Naive thymus-derived CD4-positive, alpha-beta T cell (primary cell): Measurements from ENCODE around the gene EXOC3L4. TPM values are rescaled to one million over a fixed set of nuclear protein-coding genes. Genes with fewer than 3 reads are reported as not detected.
A peak's percentile ranks its signal among the peaks of the same experiment; 100 is the strongest.

Source experiments
- ATAC-seq: fragments of 150-1000 bp; cut with Tn5 transposase; 2 replicates; pipeline ENCODE4 v1.10.0; 2021; ENCODE audit warnings: mild to moderate bottlenecking, moderate library complexity
- CTCF ChIA-PET: fragments of 350-600 bp; sonication (Branson Sonifier 250); formaldehyde crosslinking; loops from one replicate; lab custom pipeline; 2021; ENCODE audit warnings: antibody characterized with exemption; lab: Charles Lee
- POLR2A ChIA-PET: fragments of 350-600 bp; sonication (Branson Sonifier 250); formaldehyde crosslinking; loops from one replicate; lab custom pipeline; 2021; ENCODE audit warnings: antibody characterized with exemption, inconsistent platforms; lab: Charles Lee
- DNase-seq, 9 donors: peaks; one replicate each; pipeline versions ENCODE4 v3.0.0 to v3.0.0-alpha.2; 2020 to 2022; ENCODE audit warnings: mixed read lengths in 1 of 9
- H3K27ac ChIP-seq: one replicate; pipeline ENCODE4 v1.7.0; 2013; ENCODE audit warnings: mild to moderate bottlenecking, low read depth, low read length, moderate library complexity
- H3K27me3 ChIP-seq, 2 donors: one replicate each; pipeline ENCODE4 v1.7.0; 2013; ENCODE audit warnings: low read length in 2 of 2, mild to moderate bottlenecking in 2 of 2, moderate library complexity in 2 of 2; ENCODE audit not compliant: control insufficient read depth in 2 of 2, insufficient read depth in 2 of 2
- H3K36me3 ChIP-seq, 3 experiments: 1 replicate in 2 of 3; 2 replicates in 1 of 3; pipeline ENCODE4 v1.7.0; 2013; ENCODE audit warnings: low read length in 3 of 3, mild to moderate bottlenecking in 3 of 3, moderate library complexity in 1 of 3; ENCODE audit not compliant: insufficient read depth in 3 of 3, control insufficient read depth in 2 of 3
- H3K4me1 ChIP-seq, 2 donors: one replicate each; pipeline ENCODE4 v1.7.0; 2013; ENCODE audit warnings: low read length in 2 of 2, mild to moderate bottlenecking in 2 of 2, moderate library complexity in 1 of 2; ENCODE audit not compliant: control insufficient read depth in 2 of 2, insufficient read depth in 2 of 2
- H3K4me3 ChIP-seq: 2 replicates; pipeline ENCODE4 v1.7.0; 2013; ENCODE audit warnings: mild to moderate bottlenecking, low read length
- H3K9me3 ChIP-seq, 3 experiments: 1 replicate in 2 of 3; 2 replicates in 1 of 3; pipeline ENCODE4 v1.7.0; 2013; ENCODE audit warnings: low read length in 3 of 3; ENCODE audit not compliant: control insufficient read depth in 2 of 3
- H3K27ac Mint-ChIP-seq, 9 donors: one replicate each; pipeline ENCODE4 v1.8.0; 2020 to 2022; ENCODE audit warnings: mixed read lengths in 9 of 9, mild to moderate bottlenecking in 8 of 9, moderate library complexity in 5 of 9, inconsistent platforms in 2 of 9
- H3K27me3 Mint-ChIP-seq, 5 donors: one replicate each; pipeline ENCODE4 v1.8.0; 2021 to 2022; ENCODE audit warnings: mixed read lengths in 5 of 5, mild to moderate bottlenecking in 1 of 5
- H3K36me3 Mint-ChIP-seq, 5 donors: one replicate each; pipeline ENCODE4 v1.8.0; 2020 to 2022; ENCODE audit warnings: mixed read lengths in 5 of 5, mild to moderate bottlenecking in 3 of 5, inconsistent platforms in 1 of 5
- H3K4me1 Mint-ChIP-seq, 7 donors: one replicate each; pipeline ENCODE4 v1.8.0; 2020 to 2022; ENCODE audit warnings: mixed read lengths in 7 of 7, mild to moderate bottlenecking in 3 of 7, inconsistent platforms in 1 of 7
- H3K4me3 Mint-ChIP-seq, 10 donors: one replicate each; pipeline ENCODE4 v1.8.0; 2020 to 2022; ENCODE audit warnings: mild to moderate bottlenecking in 10 of 10, mixed read lengths in 10 of 10, moderate library complexity in 6 of 10, inconsistent platforms in 2 of 10
- H3K9me3 Mint-ChIP-seq, 11 donors: one replicate each; pipeline ENCODE4 v1.8.0; 2020 to 2022; ENCODE audit warnings: mixed read lengths in 11 of 11, mild to moderate bottlenecking in 4 of 11, inconsistent platforms in 1 of 11, moderate library complexity in 1 of 11
- intact Hi-C, 2 donors: fragments of 100-400 bp; cut with micrococcal nuclease; formaldehyde crosslinking; loops; one replicate each; pipeline ENCODE4 v1.15.1; 2023
- polyA plus RNA-seq, 2 donors: library from polyadenylated mRNA; unstranded; fragments of 300-500 nt; fragmentation: Illumina TruSeq; gene quantifications; one replicate each; pipeline ENCODE4 v1.2.3, GENCODE V29; 2021
- total RNA-seq, 6 experiments: library from RNA in 5 of 6; stranded (reverse) in 5 of 6; gene quantifications; 1 replicate in 5 of 6; 2 replicates in 1 of 6; pipeline ENCODE4 v1.2.3 and lab custom pipeline; 2021 to 2026

Gene EXOC3L4
- total and polyA plus RNA-seq, 7 experiments from 2014 or later = not detected

DNA sequence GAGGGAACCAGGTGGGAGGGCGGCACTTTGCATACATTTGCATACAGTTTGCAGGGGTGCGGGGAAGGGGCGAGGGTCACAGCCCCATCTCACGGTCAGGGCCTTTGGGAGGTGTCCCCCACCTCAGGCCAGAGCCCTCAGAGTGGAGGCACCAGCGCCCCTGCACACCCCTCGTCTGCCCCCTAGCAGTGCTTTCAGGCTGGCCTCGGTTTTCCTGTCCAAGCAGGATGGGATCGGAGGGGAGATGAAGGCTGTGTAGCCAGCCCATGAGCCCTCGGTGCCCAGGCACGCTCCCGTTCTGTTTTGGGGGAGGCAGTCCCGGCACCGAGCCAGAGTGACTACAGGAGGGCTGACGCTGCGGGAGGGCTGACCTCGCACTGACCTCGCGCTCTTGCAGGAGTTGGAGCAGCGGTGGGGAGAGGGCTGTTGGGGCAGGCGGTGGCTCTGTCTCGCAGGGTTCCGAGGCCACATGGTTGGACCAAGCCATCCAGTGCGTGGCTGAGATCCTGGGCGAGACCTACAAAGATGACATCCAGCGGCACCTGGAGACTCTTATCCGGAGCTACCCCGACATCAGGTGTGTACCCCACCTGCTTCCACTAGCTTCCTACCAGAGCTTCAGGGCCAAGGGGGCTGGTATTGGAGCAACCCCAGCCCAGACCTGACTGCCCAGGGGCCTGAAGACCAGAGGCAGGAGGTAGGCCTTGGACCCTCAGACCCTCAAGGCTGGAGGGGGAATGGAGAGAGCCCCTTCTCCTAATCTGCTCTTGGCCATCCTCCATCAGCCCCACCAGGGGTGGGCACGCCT, 13.6 kb downstream of the EXOC3L4 start:
- peaks cover 15 to 31% (median 17%) of the 10 kb centered on the region in 5 donors for H3K27me3 Mint-ChIP-seq
- H3K4me3 Mint-ChIP-seq = no peak overlapping the region
- Histone ChIP-seq H3K4me1 (peaks cover 0 to 3% of the 10 kb centered on the region in 2 donors), H3K9me3 (no peaks in the 10 kb centered on the region), H3K36me3 (no peaks in the 10 kb centered on the region), H3K27me3 (no peaks in the 10 kb centered on the region), H3K4me3 (no peak overlapping the region), H3K27ac (no peak overlapping the region)
- no peak for DNase-seq
- no peaks in the 10 kb centered on the region for H3K36me3 Mint-ChIP-seq
- peaks cover 0 to 16% (median 11%) of the 10 kb centered on the region in 7 donors for H3K4me1 Mint-ChIP-seq
- intact Hi-C loops = no loop called here
- ATAC-seq = no peak
- H3K9me3 Mint-ChIP-seq = no peaks in the 10 kb centered on the region
- ChIA-PET POLR2A (interaction anchor here (0.6 kb wide), 1 partner anchor 17 kb away, joined by 3 read pairs; no protein-coding TSS in a partner anchor), CTCF (no interaction called here)
- no peak overlapping the region for H3K27ac Mint-ChIP-seq

DNA sequence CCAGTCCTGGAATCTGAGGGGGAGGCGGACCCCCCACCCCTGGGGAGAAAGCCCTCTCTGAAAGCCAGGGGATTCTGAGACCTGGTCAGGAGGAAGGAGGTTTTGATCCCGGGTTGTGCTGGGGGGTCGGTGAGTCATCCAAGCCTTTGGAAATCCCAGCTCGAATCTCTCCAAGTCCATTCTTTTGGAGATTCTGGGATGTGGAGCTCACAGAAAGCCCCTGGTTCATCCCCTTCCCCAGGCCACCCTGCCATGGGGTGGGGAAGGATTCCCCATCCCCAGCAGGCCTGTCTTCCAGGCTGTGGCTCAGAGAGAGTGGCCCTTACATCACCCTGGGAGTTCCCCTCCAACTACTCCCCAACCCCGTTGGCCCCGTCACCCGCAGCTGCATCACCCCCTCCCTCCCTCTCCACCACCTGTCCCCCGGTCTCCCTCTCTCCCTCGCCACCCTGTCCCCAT, 14.3 kb downstream of the EXOC3L4 start:
- intact Hi-C loops = no loop called here
- Mint-ChIP-seq H3K27me3 (peaks cover 11 to 26% (median 12%) of the 10 kb centered on the region in 5 donors), H3K4me3 (no peak overlapping the region), H3K36me3 (no peaks in the 10 kb centered on the region), H3K27ac (no peak overlapping the region), H3K4me1 (peaks cover 0 to 11% (median 8%) of the 10 kb centered on the region in 7 donors), H3K9me3 (no peaks in the 10 kb centered on the region)
- H3K4me3 ChIP-seq = no peak overlapping the region
- H3K36me3 ChIP-seq = no peaks in the 10 kb centered on the region
- CTCF ChIA-PET = no interaction called here
- H3K4me1 ChIP-seq = peaks cover 0 to 3% of the 10 kb centered on the region in 2 donors
- no peaks in the 10 kb centered on the region for H3K9me3 ChIP-seq
- H3K27ac ChIP-seq = no peak overlapping the region
- DNase-seq (no peak), ATAC-seq (peak; percentile 55)
- POLR2A ChIA-PET = no interaction called here
- no peaks in the 10 kb centered on the region for H3K27me3 ChIP-seq

DNA sequence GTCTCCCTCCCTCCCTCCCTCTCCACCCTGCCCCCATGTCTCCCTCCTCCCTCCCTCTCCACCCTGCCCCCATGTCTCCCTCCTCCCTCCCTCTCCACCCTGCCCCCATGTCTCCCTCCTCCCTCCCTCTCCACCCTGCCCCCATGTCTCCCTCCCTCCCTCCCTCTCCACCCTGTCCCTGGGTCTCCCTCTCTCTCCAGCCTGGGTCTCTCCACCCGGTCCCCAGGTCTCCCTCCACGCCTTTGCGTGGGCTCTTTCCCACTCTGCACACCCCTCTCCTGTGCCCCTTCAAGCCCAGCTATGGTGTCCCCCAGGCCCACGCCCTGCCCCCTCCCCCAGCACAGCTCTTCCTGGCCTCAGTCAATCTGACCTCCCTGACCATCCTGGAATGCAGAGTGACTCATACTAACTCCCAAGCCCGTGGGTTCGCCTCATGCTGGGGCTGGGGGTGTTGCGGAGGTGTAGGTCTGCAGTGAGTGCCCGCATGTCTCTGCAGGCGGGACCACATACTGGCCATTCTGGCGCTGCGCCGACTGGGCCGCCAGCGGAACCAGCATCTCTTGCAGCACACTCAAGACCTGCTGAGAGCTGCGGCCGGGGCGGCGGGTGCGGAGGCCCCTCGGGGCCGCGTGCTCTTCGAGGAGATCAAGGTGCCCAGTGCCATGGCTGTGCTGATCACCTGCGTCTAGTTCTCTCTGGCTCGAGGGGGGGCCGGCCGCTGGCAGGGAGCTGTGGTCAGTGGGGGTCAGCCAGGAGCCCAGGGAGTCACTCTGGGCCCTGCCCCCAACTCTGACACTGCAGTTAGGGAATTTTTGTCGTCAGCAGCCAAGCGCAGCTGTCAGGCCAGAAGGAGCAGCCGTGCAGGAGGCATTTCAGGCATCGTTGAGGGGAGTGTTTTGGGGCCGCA, 15.3 kb downstream of the EXOC3L4 start:
- no peak for DNase-seq
- CTCF ChIA-PET = no interaction called here
- Histone ChIP-seq H3K4me3 (no peak overlapping the region), H3K36me3 (no peaks in the 10 kb centered on the region), H3K27ac (no peak overlapping the region), H3K9me3 (no peaks in the 10 kb centered on the region), H3K4me1 (peaks cover 0 to 3% of the 10 kb centered on the region in 2 donors), H3K27me3 (no peaks in the 10 kb centered on the region)
- peaks cover 0 to 14% (median 10%) of the 10 kb centered on the region in 7 donors for H3K4me1 Mint-ChIP-seq
- intact Hi-C loops = no loop called here
- POLR2A ChIA-PET = no interaction called here
- no peaks in the 10 kb centered on the region for H3K9me3 Mint-ChIP-seq
- H3K27me3 Mint-ChIP-seq = peaks cover 10 to 25% (median 11%) of the 10 kb centered on the region in 5 donors
- H3K36me3 Mint-ChIP-seq = no peaks in the 10 kb centered on the region
- no peak overlapping the region for H3K4me3 Mint-ChIP-seq
- H3K27ac Mint-ChIP-seq = no peak overlapping the region
- no peak for ATAC-seq

DNA sequence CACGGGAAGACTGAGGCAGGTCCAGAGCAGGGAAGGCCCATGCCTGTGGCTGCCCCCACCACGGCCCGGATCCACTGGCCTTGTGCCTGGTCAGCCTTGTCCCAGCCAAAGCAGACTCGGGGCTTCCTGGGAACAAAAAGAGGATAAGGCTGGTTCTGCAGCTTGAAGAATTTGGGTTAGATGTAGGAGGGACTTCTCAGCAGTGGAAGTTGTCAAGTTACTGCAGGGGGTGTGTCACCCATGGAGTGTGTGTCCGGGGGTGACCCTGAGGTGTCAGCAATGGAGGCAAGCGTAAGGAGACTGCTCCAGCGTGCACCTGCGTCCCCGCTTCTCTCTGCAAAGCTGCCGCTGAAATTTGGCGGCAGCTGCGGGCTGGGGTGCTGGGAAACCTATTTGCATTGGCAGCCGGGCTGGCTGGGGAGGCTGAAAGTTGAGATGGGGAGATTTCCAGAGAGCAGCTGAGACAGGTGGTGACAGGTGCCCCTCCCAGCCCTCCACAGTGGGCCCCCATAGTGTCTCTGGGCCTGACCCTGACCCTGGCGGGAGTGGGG, 16.2 kb downstream of the EXOC3L4 start:
- Mint-ChIP-seq H3K36me3 (no peaks in the 10 kb centered on the region), H3K27me3 (peaks cover 1 to 16% (median 4%) of the 10 kb centered on the region in 5 donors)
- intact Hi-C loops = no loop called here

DNA sequence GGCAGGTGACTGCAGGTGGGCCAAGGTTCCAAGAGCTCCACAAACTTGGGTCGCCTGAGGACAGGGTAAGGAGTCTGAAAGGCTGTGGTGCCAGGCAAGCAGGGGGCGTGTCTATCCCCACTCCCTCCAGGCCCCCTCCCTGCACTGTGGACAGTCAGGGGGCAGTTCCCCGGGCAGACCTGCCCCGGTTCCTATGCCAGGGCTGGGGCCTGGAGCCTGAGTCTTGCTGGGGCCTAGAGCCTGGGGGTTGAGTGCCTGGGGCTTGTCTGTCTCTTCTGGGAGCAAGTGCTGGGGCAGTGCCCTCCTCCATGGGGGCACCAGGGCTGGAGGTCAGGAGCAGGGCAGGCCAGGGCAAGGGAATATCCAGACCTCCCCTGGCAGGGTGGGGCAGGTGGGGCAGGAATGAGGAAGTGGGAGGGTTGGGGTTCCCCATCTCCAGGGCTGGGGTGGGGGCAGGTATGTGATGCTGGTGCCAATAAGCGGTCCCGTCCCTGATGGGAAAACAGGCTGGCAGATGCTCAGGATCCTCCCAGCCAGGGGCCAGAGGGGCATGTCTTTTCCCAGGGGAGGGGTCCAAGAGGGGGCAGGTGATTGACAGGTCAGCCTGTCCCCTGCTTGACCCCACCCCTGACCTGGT, 16.8 kb downstream of the EXOC3L4 start:
- intact Hi-C loops = no loop called here
- POLR2A ChIA-PET = no interaction called here
- Mint-ChIP-seq H3K27ac (no peak overlapping the region), H3K27me3 (peaks cover 0 to 17% (median 4%) of the 10 kb centered on the region in 5 donors), H3K36me3 (no peaks in the 10 kb centered on the region), H3K4me3 (no peak overlapping the region), H3K9me3 (no peaks in the 10 kb centered on the region), H3K4me1 (peaks cover 0 to 15% (median 7%) of the 10 kb centered on the region in 7 donors)
- Histone ChIP-seq H3K27ac (no peak overlapping the region), H3K27me3 (no peaks in the 10 kb centered on the region), H3K9me3 (no peaks in the 10 kb centered on the region), H3K4me3 (no peak overlapping the region), H3K36me3 (no peaks in the 10 kb centered on the region), H3K4me1 (no peaks in the 10 kb centered on the region)
- ATAC-seq = peak; percentile 31
- CTCF ChIA-PET = no interaction called here
- DNase-seq = no peak

More for the DNA sequence above, 16.2 kb downstream of the EXOC3L4 start:
- H3K4me3 ChIP-seq = no peak overlapping the region
- no peak for DNase-seq
- H3K9me3 ChIP-seq = no peaks in the 10 kb centered on the region
- H3K4me1 ChIP-seq = no peaks in the 10 kb centered on the region
- no peak for ATAC-seq
- no peaks in the 10 kb centered on the region for H3K36me3 ChIP-seq
- ChIA-PET POLR2A (no interaction called here), CTCF (no interaction called here)
- no peak overlapping the region for H3K27ac Mint-ChIP-seq
- peaks cover 0 to 15% (median 6%) of the 10 kb centered on the region in 7 donors for H3K4me1 Mint-ChIP-seq
- no peaks in the 10 kb centered on the region for H3K27me3 ChIP-seq
- no peak overlapping the region for H3K4me3 Mint-ChIP-seq
- no peaks in the 10 kb centered on the region for H3K9me3 Mint-ChIP-seq
- H3K27ac ChIP-seq = no peak overlapping the region
